B cell (primary cell): Measurements from ENCODE around the gene PHC2. TPM values are rescaled to one million over a fixed set of nuclear protein-coding genes. Genes with fewer than 3 reads are reported as not detected.

Experiments
- ATAC-seq: fragments of 200-7000 bp; cut with Tn5 transposase; one replicate; pipeline ENCODE4 v1.10.0; 2021; ENCODE audit warnings: low read depth, mild to moderate bottlenecking, moderate number of reproducible peaks, moderate library complexity
- CTCF ChIA-PET: fragments of 350-600 bp; sonication (Branson Sonifier 250); formaldehyde crosslinking; loops from one replicate; lab custom pipeline; 2021; ENCODE audit warnings: antibody characterized with exemption, inconsistent platforms; lab: Charles Lee
- POLR2A ChIA-PET: fragments of 350-600 bp; sonication (Branson Sonifier 250); formaldehyde crosslinking; loops from one replicate; lab custom pipeline; 2021; ENCODE audit warnings: antibody characterized with exemption; lab: Charles Lee
- DNase-seq: peaks from one replicate; pipeline ENCODE4 v3.0.0; 2013
- H2AFZ ChIP-seq: 2 replicates; pipeline ENCODE4 v1.6.1; 2012; ENCODE audit warnings: mild to moderate bottlenecking, low read depth, low read length; ENCODE audit not compliant: insufficient read depth, poor library complexity, severe bottlenecking
- H3K27ac ChIP-seq, 2 donors: 1 replicate in 1 of 2; 2 replicates in 1 of 2; pipeline ENCODE4 v1.5.1; 2012 to 2013; ENCODE audit warnings: low read length in 2 of 2, mild to moderate bottlenecking in 2 of 2, moderate library complexity in 1 of 2
- H3K27me3 ChIP-seq, 4 experiments: fragments of 200-600 bp in 1 of 4; sonication (generic) in 1 of 4; replicated peaks in 1 of 4; 1 replicate in 2 of 4; 2 replicates in 2 of 4; pipeline versions ENCODE4 v1.6.1 to v1.7.0; 2013 to 2016; ENCODE audit warnings: low read length in 3 of 4, mild to moderate bottlenecking in 2 of 4, mixed read lengths in 1 of 4, moderate library complexity in 1 of 4; ENCODE audit not compliant: insufficient read depth in 4 of 4, control insufficient read depth in 3 of 4; ENCODE audit errors: control extremely low read depth in 1 of 4
- H3K36me3 ChIP-seq, 2 experiments: replicated peaks in 1 of 2; 1 replicate in 1 of 2; 2 replicates in 1 of 2; pipeline versions ENCODE4 v1.6.1 to v1.7.1; 2013; ENCODE audit warnings: low read length in 1 of 2; ENCODE audit not compliant: insufficient read depth in 2 of 2, control insufficient read depth in 1 of 2; ENCODE audit errors: control extremely low read depth in 1 of 2, extremely low read depth in 1 of 2
- H3K4me1 ChIP-seq, 2 donors: fragments of 200-600 bp in 1 of 2; sonication (generic) in 1 of 2; 1 replicate in 1 of 2; 2 replicates in 1 of 2; pipeline versions ENCODE4 v1.5.1 to v1.6.1; 2013 to 2017; ENCODE audit warnings: low read length in 2 of 2; ENCODE audit not compliant: control insufficient read depth in 2 of 2, insufficient read depth in 2 of 2
- H3K4me2 ChIP-seq: replicated peaks from 2 replicates; pipeline ENCODE3; 2012; ENCODE audit warnings: mild to moderate bottlenecking, low read depth, low read length; ENCODE audit not compliant: poor library complexity, severe bottlenecking
- H3K4me3 ChIP-seq, 5 experiments: fragments of 200-600 bp in 1 of 5; sonication (generic) in 1 of 5; 1 replicate in 3 of 5; 2 replicates in 2 of 5; pipeline versions ENCODE4 v1.5.1 to v1.7.0; 2011 to 2016; ENCODE audit warnings: low read length in 4 of 5, mild to moderate bottlenecking in 4 of 5, low read depth in 2 of 5, control low read depth in 1 of 5, moderate library complexity in 1 of 5; ENCODE audit not compliant: insufficient read depth in 1 of 5; ENCODE audit errors: control extremely low read depth in 1 of 5, extremely low read depth in 1 of 5
- H3K79me2 ChIP-seq: fragments of 200-600 bp; sonication (generic); one replicate; pipeline ENCODE4 v1.6.0; 2016; ENCODE audit warnings: low read length; ENCODE audit not compliant: control insufficient read depth, insufficient read depth
- H3K9ac ChIP-seq: fragments of 200-600 bp; sonication (generic); 2 replicates; pipeline ENCODE4 v1.6.1; 2017; ENCODE audit warnings: mild to moderate bottlenecking, low read length, moderate library complexity
- H3K9me3 ChIP-seq, 3 donors: one replicate each; pipeline versions ENCODE4 v1.6.1 to v1.7.1; 2013; ENCODE audit warnings: low read length in 2 of 3; ENCODE audit not compliant: control insufficient read depth in 2 of 3, insufficient read depth in 1 of 3; ENCODE audit errors: control extremely low read depth in 1 of 3
- H4K20me1 ChIP-seq: 2 replicates; pipeline ENCODE4 v1.6.0; 2012; ENCODE audit warnings: mild to moderate bottlenecking, low read length; ENCODE audit not compliant: insufficient read depth, control insufficient read depth, poor library complexity, severe bottlenecking
- H3K27ac Mint-ChIP-seq: one replicate; pipeline ENCODE4 v1.8.0; 2021; ENCODE audit warnings: mixed read lengths
- H3K27me3 Mint-ChIP-seq: one replicate; pipeline ENCODE4 v1.8.0; 2021; ENCODE audit warnings: mixed read lengths
- H3K4me1 Mint-ChIP-seq: one replicate; pipeline ENCODE4 v1.8.0; 2021; ENCODE audit warnings: mixed read lengths
- H3K4me3 Mint-ChIP-seq: one replicate; pipeline ENCODE4 v1.8.0; 2021; ENCODE audit warnings: mixed read lengths
- H3K9me3 Mint-ChIP-seq: one replicate; pipeline ENCODE4 v1.8.0; 2022; ENCODE audit warnings: mixed read lengths; ENCODE audit not compliant: insufficient read depth
- EZH2 ChIP-seq: IDR thresholded peaks from 2 replicates; pipeline ENCODE4 v1.6.1; 2012; ENCODE audit warnings: borderline replicate concordance, low read depth, mild to moderate bottlenecking, moderate library complexity, low read length; ENCODE audit not compliant: insufficient read depth, poor library complexity, severe bottlenecking
- WGBS: methylation state at CpG from one replicate; pipeline ENCODE4 v1.1.5; 2013; ENCODE audit warnings: missing lambda C conversion rate; ENCODE audit not compliant: insufficient coverage; 5-methylcytosine and 5-hydroxymethylcytosine counted together
- intact Hi-C: fragments of 100-400 bp; cut with micrococcal nuclease; formaldehyde crosslinking; loops from one replicate; pipeline ENCODE4 v1.10.0; 2022
- polyA plus RNA-seq: library from polyadenylated mRNA; depleted of rRNA; stranded (reverse); fragments of >200 nt; gene quantifications from 2 replicates; pipeline ENCODE4 v1.2.3, GENCODE V29; 2012
- total RNA-seq, 2 donors: library from RNA; stranded (reverse); fragments of 120-200 nt in 1 of 2; gene quantifications; 1 replicate in 1 of 2; 2 replicates in 1 of 2; pipeline versions ENCODE4 v1.2.3 to v1.2.4, GENCODE V29; 2013 to 2022
- TF ChIP-seq, protein P1 (sequence below): fragments of 200-600 bp; IDR thresholded peaks from one replicate; pipeline ENCODE4 v1.8.0; 2022; ENCODE audit warnings: antibody characterized with exemption, mild to moderate bottlenecking

Gene PHC2
- total and polyA plus RNA-seq, 2 donors (not counting 1 experiment from before 2014, with no cell fraction given): 23.1 to 23.4 TPM

DNA sequence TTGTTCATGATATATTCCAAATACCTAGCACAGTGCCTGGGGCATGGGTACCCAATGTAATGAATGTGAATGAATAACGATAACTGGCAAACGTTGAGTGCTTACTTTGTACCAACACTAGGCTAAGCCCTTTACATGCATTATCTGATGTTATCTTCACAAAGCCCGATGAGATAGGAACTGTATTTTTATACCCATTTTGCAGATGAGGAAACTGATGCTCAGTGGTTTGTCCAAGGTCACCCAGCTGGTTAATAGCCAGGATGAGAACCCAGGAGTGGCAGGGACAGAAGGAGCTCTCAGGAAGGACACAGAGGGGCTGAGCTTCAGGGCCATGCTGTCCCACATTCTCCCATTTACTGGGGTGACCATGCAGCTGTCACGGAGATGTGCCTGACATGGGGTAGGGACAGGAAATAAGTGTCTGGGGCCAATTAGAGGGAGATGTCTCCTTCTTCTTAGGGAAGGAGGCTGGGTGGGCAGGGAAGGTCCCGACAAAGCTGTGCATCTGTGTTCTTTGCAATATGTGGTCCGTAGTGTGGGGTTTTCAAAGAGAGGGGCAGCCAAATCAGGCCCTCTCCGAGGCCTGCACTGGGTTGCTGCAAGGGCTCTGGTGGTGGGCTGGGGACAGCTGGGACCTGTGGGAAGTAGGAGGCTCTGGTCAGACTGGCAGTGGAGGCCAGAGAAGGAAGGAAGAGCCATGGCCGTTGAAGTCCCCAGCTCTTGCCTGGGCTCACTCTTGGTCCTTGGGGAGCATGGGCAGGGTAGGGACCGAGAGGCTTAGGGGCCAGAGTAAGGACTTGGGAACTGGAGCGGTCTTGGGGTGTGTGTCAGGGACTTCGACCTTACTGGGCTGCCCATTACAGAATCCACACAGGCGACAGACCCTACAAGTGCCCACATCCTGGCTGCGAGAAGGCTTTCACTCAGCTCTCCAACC, 136.6 kb downstream of the PHC2 start:
- Histone ChIP-seq H3K9ac (no peak overlapping the region), H3K4me1 (no peaks in the 10 kb centered on the region), H3K79me2 (no peaks in the 10 kb centered on the region), H3K4me2 (no peak overlapping the region), H3K36me3 (peaks cover 0 to 47% of the 10 kb centered on the region in 2 experiments), H4K20me1 (peaks cover 6% of the 10 kb centered on the region), H2AFZ (no peak overlapping the region), H3K9me3 (peaks cover 0 to 6% (median 0%) of the 10 kb centered on the region in 3 donors), H3K27me3 (no peaks in the 10 kb centered on the region), H3K27ac (no peak overlapping the region), H3K4me3 (no peak overlapping the region)
- ATAC-seq (no peak), DNase-seq (no peak)
- Mint-ChIP-seq H3K27ac (no peak overlapping the region), H3K4me3 (no peak overlapping the region), H3K4me1 (no peaks in the 10 kb centered on the region), H3K27me3 (no peaks in the 10 kb centered on the region), H3K9me3 (no peaks in the 10 kb centered on the region)
- ChIA-PET CTCF (interaction anchor here (1.2 to 8.3 kb wide), 7 partner anchors 9 to 175 kb away, joined by 8 to 210 read pairs (median 17); partner anchors contain the start of gene ZSCAN20), POLR2A (interaction anchor here (0.6 kb wide), 1 partner anchor 78 kb away, joined by 4 read pairs; no protein-coding TSS in a partner anchor)
- TF ChIP-seq EZH2: no peak
- TF ChIP-seq, protein P1, sequence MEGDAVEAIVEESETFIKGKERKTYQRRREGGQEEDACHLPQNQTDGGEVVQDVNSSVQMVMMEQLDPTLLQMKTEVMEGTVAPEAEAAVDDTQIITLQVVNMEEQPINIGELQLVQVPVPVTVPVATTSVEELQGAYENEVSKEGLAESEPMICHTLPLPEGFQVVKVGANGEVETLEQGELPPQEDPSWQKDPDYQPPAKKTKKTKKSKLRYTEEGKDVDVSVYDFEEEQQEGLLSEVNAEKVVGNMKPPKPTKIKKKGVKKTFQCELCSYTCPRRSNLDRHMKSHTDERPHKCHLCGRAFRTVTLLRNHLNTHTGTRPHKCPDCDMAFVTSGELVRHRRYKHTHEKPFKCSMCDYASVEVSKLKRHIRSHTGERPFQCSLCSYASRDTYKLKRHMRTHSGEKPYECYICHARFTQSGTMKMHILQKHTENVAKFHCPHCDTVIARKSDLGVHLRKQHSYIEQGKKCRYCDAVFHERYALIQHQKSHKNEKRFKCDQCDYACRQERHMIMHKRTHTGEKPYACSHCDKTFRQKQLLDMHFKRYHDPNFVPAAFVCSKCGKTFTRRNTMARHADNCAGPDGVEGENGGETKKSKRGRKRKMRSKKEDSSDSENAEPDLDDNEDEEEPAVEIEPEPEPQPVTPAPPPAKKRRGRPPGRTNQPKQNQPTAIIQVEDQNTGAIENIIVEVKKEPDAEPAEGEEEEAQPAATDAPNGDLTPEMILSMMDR: no peak
- intact Hi-C loops: loop anchor here (5.0 kb wide), 2 partner anchors 58 to 318 kb away; no protein-coding TSS in a partner anchor
- WGBS: 95% methylated on average over 7 of the region's 13 CpGs
